NCI-H748 (cell line): ENCODE measurements around the gene NOTUM.
"Not testable (repeated sequence)": the region's sequence is repeated elsewhere in the genome, so short reads cannot be mapped to it uniquely, and the experiment has no call there.

Source experiments
- DNase-seq: peaks from one replicate; lab custom pipeline; 2025; ENCODE audit not compliant: unreplicated experiment; lab: John Stamatoyannopoulos, UW

Gene NOTUM

DNA sequence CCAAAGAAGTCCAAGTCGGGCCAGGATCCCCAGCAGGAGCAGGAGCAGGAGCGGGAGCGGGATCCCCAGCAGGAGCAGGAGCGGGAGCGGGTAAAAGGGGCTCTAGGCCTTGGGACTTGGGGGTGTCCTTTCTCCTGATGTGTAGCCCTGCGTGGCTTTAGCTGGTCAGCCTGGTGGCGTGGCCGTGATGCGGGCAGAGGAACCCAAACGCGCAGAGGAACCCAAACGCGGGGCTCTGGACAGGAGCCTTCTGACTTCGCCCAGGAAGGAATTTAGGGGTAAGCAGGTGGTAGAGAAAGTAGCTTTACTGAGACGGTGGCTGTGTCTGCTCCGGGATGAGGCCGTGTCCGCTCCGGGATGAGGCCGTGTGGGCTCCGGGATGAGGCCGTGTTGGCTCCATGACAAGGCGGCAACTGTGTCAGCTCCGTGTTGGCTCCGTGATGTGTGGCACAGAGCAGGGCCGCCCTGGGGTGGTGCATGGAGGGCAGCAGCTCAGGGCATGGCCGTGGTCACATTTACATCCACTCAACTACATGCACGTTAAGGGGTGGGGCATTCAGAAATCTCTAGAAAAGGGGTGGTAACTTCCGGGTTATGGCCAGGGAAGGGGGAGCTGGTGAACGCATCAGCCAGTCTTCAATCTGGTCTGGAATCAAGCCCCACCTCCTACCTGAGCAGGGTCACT lies 35.9 kb upstream of the NOTUM start:
- no peak for DNase-seq

DNA sequence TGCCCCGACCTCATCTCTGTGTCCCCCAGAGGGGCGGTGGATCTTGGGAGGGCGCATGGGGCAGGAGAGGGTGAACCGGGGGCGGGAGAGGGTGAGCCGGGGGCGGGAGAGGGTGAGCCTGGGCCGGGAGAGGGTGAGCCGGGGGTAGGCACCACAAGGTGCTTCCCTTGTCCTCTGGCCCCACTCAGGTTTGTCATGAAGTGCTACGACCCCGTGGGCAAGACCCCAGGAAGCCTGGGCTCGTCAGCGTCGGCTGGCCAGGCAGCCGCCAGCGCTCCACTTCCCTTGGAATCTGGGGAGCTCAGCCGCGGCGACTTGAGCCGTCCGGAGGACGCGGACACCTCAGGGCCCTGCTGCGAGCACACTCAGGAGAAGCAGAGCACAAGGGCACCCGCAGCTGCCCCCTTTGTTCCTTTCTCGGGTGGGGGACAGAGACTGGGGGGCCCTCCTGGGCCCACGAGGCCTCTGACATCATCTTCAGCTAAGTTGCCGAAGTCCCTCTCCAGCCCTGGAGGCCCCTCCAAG lies 35.3 kb upstream of the NOTUM start:
- DNase-seq, result no peak

DNA sequence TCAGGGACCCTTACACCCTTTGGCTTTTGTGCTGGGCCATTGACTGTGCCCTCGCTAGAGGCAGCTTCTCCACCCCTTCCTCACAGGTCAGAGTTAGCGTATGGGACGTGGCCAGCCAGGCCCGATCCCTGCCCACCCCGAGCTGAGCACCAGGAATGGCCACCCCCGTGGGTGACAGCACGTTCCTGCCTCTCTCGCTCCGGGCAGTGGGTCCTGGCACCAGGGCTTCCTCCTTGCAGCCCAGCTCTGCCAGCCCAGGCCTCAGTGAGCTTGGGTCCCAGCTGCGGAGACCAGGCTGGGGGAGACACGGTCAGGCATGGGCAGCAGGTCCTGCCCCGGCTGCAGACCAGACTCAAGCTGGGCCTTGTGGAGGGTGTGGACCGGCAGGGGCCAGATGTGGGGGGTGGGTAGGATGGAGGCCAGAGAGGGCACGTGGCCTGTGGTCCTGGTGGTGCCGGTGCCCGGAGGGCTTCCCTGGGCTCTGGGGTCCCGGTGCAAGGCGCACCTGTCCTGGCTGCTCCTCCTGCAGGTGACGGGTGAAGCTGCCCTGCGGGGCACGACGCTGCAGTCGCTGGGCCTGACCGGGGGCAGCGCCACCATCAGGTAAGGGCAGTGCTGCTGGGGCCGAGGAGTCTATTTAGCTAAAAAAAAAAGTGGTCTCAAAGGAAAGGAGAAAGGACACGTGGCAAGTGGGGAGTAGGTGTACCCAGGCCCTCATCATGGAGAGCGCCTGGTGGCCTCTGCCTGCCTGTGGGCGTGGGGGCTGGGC lies 34.7 kb upstream of the NOTUM start:
- no peak for DNase-seq

DNA sequence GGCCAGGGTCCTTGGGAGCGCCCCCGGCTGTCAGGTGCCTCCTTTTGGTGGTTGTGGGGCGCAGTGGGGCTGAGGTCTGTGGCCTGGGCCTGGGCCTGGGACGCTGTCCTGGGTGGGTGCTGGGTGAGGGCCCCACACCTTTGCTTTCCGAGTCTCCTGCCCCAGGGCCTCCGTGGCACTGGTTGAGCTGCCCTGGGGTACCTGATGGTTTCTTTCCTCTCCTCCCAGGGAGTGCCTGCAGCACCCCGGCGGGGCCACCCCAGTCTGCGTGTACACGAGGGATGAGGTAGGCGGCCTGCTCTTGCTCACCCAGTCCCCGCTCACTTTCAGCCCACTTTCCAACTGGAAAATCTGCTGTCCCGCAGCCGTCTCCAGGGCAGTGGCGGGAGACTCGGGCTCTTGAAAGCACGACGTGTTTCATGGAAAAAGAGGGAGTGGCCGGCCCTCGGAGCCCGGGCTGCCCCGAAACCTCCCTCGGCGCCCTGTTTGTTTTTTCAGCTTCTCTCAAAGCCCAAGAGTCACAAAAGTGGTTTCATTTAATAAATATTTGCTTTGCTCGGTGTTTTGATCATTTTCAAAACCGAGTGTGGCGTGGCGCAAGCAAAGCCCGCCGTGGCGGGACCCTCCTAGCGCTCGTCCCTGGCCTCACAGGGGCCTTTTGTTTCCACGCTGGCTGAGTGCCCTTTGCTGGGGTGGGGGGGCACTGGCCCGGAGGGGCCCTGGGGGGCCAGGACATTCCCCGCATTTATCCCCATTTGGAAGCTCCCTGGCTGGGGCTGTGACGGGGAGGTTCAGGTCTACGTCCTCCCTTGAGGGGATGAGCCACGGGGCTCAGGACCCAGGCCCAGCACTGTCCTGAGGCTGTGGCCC lies 33.8 kb upstream of the NOTUM start:
- DNase-seq, result peak; percentile 50

DNA sequence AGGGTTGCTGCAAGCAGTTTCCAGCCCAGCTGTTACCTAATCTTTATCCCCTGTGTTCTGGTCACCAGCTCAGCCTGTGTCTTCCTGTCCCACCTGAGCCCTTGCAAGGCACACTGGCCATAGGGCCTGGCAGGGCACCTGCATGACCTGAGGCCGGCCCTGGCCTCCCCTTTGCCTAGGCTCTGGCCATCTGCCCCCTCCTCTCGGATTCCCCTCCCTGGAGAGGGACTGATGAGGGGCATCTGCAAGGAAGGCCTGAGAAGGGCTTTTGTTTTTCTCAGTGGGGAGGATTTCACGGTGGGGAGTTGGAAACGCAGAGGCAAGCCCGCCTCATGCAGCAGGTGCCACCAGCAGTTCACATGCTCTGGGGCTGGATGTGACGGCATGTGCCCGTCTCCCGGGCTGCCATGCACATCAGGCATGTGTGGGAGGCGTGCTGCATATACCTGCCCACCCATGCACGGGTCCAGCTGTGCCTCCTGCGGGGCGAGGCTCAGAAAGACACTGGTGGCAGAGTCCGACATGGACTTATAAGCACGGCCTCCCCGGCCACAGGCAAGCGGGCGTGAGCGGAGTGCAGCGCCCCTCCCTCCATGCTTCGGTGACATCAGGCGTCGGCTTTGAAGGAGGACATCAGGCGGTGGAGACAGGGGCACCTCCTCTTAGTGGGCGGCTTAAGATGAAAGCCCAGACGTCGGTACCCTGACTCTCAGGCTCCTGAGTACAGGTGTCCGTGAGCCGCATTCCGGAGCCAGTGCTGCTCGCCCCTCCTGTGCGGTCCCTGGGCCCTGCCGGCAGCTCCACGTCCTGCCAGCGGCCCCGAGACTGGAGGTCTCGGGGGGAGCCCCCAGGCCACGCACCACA lies 33.0 kb upstream of the NOTUM start:
- DNase-seq, result no peak

DNA sequence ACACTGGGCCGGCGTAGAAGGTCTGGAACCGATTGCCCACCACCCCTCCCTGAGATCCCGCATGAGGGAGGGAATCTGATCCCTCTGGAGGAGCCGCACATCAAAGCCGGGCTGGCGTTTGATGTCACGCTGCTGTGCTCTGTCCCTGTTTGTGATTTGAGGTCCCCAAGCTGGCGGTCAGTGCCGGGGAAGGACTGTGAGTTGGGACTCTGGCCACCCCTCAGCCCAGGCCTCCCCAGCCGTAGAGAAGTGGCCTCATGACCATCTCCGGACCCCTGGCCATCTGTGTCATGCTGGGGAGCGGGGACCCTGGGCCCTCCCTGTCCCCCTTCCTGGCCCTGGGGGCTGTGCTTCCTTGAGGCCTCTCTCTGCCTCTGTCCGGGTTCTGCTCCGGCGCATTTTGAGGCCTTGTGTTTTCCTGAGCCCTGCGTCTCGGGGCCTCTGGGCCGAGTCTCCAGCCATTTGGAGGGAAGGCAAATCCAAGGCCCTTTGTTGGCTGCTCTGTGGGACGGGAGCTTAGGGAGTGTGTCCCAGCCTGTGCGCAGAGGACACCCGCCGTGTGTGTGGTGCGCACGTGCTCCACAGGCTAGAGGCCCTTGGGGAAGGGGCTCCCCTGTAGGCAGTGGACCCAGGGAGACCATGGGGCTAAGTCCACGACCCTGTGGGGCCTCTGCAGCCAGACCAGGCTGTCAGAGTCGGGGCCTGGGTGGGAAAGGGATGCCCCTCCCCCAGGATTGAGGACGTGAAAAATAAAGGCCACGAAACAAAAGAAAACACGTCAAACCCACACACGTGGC lies 31.5 kb upstream of the NOTUM start:
- DNase-seq, result no peak

DNA sequence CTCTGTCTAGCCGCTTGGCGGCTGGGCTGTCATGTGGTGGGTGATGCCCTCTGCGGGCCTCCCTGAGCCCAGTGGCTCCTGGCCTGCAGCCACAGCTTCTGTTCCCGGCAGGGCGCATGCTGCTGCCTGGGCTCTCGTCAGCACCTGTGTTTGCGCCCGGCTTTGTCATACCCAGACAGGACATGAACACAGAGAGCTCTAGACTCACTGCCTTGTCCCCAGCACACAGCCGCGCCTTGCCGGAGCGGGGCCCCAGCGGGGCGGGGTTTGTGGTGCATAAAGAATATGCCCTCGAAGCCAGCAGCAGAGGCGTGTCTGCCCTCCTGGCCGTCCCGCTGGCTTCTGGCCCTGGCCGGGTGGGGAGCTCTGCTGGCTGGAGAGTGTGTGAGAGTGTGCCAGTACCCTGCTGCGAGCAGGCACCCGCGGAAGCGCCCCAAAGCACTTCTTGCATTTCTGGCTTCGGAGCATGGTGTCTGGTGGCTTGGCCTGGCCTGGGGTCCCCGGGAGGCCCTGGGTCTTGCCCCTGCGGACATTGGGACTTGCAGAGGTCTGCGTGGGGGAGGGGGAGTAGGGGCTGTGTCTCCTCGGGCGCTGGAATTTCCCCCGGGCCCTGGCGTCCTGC lies 30.8 kb upstream of the NOTUM start:
- no peak for DNase-seq

DNA sequence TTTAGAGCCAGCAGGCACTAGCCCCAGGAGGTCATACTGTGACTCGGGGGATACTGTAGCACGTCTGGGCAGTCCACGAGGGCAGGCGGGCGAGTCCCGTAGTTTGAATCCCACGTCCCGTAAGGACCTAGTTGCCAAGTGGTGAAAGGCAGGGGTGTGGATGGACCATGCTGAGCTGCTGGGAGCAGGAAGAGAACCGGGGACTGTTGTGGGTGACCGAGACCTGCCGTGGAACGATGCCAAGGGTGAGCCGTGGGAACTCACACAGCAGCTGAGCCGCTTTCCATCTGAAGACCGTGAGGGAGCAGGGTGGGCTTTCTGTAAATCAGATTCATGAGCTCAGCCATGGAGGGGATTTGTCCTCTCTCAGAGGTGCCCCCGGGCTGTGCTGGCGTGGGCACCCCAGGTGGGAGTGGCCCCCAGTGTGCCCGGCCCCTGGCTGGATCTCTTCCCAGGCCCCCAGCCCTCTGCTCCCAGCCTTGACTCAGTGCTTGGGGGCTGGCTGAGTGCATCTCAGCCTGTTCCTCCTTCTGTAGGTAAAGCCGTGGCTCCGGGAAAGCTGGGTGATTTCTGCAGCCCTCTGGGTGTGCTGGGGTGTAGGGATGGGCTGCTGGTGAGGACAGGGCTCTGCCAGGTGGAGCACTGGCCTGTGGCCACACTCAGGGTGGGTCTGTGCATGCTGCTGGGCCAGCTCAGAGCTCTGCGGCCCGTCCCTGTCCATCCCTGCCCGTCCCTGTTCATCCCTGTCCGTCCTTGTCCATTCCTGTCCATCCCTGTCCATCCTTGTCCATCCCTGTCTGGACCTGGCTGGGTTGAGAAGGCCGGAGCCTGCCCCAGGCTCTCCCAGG lies 30.1 kb upstream of the NOTUM start:
- no peak for DNase-seq

DNA sequence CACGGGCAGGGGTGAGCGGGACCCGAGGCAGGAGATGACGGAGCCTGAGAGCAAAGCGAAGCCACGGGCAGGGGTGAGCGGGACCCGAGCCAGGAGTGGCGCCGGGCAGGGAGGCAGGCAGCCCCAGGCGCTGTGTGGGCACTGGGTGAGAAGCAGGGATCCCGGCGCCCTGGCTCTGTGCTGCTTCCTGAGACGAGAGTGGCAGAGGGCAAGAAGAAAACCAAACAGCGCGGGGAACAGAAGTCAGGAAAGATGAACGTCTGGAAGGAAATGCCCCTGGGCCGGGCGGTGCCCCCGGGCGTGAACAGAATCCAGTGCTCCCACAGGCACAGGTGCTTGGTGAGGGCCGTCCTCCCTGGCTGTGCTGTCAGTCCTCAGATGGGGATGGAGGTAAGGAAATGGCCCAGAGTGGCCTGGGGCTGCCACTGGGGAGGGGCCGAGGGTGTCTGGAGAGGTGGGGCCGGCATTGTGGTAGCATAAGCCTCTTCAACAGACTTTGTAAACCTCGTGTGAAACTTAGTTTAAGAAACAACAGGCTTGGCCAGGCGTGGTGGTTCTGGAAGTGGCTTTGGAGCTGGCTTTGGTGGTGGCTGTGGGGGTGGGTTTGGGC lies 26.3 kb upstream of the NOTUM start:
- no peak for DNase-seq

DNA sequence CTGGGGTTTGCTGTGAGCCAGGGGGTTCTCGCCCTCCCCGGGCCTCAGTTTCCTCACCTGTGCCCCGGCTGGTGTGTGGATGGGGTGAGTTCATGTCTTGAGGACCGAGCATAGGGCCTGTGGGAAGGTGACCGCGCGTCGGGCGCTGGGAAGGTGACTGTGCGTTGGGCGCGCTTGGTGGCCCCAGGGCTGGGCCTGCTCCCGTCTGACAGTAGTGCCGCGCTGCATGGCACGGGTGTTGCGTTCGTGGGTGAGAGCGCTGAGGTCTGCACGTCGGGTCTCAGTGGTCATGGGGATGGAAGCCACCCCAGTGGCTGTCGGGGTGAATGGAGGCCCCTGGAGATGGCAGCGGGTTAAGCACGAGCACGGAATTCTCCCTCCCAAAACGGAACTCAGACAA lies 25.6 kb upstream of the NOTUM start:
- DNase-seq, result no peak

DNA sequence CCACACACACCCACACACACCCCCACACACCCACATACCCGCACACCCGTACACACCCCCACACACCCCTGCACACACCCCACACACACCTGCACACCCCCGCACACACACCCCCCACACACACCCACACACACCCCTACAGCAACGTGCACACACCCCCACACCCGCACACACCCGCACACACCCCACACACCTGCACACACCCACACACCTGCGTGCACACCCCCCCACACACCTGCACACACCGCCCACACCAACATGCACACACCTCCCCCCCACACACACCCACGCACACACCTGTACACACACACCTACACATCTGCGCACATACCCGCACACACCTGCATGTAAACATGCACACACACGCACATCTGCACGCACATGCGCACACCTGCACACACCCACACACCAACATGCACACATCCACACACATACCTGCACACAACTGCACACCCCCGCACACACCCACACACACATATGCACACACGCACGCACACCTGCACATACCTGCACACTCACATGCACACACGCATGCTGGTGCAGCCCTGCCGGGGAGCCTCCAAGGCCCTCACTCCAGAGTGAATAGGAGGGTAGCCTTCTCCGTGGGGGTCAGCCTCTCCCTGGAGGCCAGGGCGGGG lies 23.9 kb upstream of the NOTUM start:
- DNase-seq, result no peak

DNA sequence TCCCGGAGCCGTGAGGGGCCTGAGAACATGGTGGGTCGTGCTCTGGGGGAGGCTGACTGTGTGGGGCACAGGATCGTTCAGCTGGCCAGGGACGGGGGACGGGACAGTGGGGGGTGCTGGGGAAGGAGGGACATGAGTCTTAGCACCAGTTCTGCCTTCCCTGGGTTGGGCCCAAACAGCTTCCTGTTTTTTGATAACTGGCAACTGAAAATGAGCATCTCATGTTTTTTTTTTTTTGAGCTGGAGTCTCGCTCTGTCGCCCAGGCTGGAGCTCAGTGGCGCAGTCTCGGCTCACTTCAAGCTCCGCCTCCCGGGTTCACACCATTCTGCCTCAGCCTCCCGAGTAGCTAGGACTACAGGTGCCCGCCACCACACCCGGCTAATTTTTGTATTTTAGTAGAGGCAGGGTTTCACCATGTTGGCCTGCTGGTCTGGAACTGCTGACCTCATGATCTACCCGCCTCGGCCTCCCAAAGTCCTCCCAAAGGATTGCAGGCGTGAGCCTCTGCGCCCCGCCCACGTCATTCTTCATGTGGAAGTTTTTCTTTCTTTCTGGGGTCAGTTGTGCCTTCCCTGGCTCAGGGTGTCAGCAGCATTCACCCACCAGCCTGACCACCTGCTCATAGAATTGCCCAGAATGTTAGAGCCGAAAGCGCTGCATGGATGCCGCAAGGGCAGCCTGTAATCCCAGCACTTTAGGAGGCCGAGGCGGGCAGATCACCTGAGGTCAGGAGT lies 22.8 kb upstream of the NOTUM start:
- no peak for DNase-seq

DNA sequence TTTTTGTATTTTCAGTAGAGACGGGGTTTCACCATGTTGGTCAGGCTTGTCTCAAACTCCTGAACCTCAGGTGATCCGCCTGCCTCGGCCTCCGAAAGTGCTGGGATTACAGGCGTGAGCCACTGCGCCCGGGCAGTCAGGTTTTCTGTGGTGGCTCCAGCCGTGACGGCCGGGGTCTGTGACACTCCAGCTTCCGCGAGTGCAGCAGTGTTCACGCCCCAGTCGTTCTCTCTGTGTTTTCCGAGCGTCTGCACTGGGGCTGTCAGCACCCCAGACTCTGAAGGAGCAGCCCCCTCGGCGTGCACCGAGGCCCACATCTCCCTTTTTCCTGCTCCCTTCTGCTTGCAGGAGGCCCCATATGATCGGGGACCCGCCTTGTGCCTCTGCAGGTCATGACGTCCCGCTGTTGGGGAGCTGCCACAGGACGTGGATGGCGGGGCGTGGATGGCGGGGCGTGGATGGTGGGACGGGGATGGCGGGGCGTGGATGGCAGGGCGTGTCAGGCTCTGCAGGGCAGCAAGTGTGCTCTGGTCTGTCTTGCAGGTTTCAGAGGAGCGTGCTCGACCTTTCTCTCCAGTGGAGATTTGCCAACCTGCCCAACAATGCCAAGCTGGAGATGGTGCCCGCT lies 22.1 kb upstream of the NOTUM start:
- no peak for DNase-seq

DNA sequence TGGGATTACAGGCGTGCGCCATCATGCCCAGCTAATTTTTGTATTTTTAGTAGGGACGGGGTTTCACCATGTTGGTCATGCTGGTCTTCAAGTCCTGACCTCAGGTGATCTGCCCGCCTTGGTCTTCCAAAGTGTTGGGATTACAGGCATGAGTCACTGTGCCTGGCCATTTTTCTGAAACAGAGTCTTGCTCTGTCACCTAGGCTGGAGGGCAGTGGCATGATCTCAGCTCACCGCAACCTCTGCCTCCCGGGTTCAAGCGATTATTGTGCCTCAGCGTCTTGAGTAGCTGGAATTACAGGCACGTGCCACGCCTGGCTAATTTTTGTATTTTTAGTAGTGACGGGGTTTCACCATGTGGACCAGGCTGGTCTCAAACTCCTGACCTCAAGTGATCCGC lies 20.5 kb upstream of the NOTUM start:
- DNase-seq, result not testable (repeated sequence)

DNA sequence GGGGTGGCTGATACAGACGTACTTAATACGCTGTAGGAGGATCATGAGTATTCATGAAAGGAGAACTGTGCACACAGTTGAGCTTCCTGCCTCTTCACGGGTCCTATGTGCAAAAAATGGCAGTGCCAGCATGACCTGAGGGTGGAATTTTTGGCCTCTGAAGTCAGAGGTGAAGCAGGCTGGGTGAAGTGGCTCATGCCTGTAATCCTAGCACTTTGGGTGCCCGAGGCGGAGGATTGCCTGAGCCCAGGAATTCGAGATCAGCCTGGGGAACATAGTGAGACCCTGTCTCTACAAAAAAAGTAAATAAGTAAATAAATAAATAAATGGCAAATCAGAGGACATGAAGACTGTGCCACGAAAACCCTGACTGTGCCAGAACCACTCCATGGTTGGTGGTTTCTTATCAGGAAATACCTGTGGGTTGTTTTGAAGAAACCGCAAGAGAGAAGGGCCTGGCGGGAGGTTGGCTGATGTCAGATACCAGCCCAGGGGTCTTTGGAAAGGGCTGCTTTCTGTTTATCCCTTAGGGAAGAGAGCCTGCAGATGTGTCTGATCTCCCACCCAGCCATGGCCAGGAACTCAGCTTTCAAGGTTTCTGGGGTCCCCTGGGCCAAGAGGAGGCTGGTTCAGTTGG lies 19.8 kb upstream of the NOTUM start:
- no peak for DNase-seq

DNA sequence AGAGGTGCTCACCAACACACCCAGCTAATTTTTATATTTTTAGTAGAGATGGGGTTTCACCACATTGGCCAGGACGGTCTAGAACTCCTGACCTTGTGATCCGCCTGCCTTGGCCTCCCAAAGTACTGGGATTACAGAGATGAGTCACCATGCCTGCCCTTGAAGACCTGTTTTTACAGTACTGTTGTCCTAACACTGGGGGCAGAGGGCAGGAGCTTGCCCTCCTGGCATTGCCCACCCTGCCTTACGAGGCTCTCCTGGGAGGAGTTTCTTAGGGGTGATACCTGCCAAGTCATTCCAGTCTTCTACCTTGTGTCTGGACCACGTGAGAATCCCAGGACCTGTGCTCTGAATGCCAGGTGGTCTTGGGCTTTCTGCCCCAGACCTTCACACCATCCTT lies 19.1 kb upstream of the NOTUM start:
- DNase-seq, result no peak
